Spleen (tissue), 11 donors: Measurements from ENCODE around the gene HSF2BP. TPM values are rescaled to one million over a fixed set of nuclear protein-coding genes. Genes with fewer than 3 reads are reported as not detected.

Source experiments
- DNase-seq: peaks from one replicate; pipeline ENCODE4 v3.0.0-alpha.2; 2020
- H3K27ac ChIP-seq, 8 donors: fragments of 200-600 bp; sonication (generic) in 7 of 8; 1 replicate in 4 of 8; 2 replicates in 4 of 8; pipeline versions ENCODE4 v1.5.0 to v1.8.0; 2016 to 2021; ENCODE audit warnings: inconsistent platforms in 4 of 8, mild to moderate bottlenecking in 4 of 8, moderate library complexity in 1 of 8
- H3K27me3 ChIP-seq, 7 donors: fragments of 200-600 bp; sonication (generic) in 6 of 7; replicated peaks in 1 of 7; 1 replicate in 4 of 7; 2 replicates in 3 of 7; pipeline versions ENCODE4 v1.5.0 to v1.8.0; 2016 to 2021; ENCODE audit warnings: inconsistent platforms in 3 of 7, mild to moderate bottlenecking in 1 of 7
- H3K36me3 ChIP-seq, 6 donors: fragments of 200-600 bp; sonication (generic) in 5 of 6; 1 replicate in 4 of 6; 2 replicates in 2 of 6; pipeline versions ENCODE4 v1.5.0 to v1.8.0; 2016 to 2021; ENCODE audit warnings: inconsistent platforms in 2 of 6
- H3K4me1 ChIP-seq, 6 donors: fragments of 200-600 bp; sonication (generic) in 5 of 6; 1 replicate in 3 of 6; 2 replicates in 3 of 6; pipeline versions ENCODE4 v1.5.0 to v1.8.0; 2016 to 2021; ENCODE audit warnings: inconsistent platforms in 3 of 6
- H3K4me3 ChIP-seq, 8 donors: fragments of 200-600 bp; sonication (generic) in 7 of 8; 1 replicate in 4 of 8; 2 replicates in 4 of 8; pipeline versions ENCODE4 v1.5.0 to v1.8.0; 2016 to 2021; ENCODE audit warnings: inconsistent platforms in 4 of 8, mild to moderate bottlenecking in 4 of 8, moderate library complexity in 2 of 8
- H3K9me3 ChIP-seq, 8 donors: fragments of 200-600 bp; sonication (generic) in 7 of 8; 1 replicate in 4 of 8; 2 replicates in 4 of 8; pipeline versions ENCODE4 v1.5.0 to v1.8.0; 2016 to 2021; ENCODE audit warnings: inconsistent platforms in 4 of 8
- POLR2A ChIP-seq, 3 donors: fragments of 450-650 bp; IDR thresholded peaks; one replicate each; pipeline ENCODE4 v1.5.1; 2017; ENCODE audit warnings: antibody characterized with exemption in 3 of 3, mild to moderate bottlenecking in 1 of 3
- POLR2AphosphoS5 ChIP-seq, 3 donors: sonication (generic); formaldehyde crosslinking; IDR thresholded peaks; one replicate each; pipeline ENCODE4 v1.5.1; 2017; ENCODE audit warnings: antibody characterized with exemption in 3 of 3
- WGBS, 5 donors: extraction: QIAGEN DNeasy Blood & Tissue Kit in 3 of 5; methylation state at CpG; one replicate each; pipeline versions ENCODE4 v1.1.5 to v1.1.7; 2013 to 2018; 5-methylcytosine and 5-hydroxymethylcytosine counted together
- intact Hi-C: fragments of 100-400 bp; cut with DNase I; formaldehyde crosslinking; loops from one replicate; pipeline ENCODE4 v1.15.0; 2023; ENCODE audit warnings: low total_unique reads
- polyA plus RNA-seq, 3 donors: library from polyadenylated mRNA; stranded (reverse); fragments of 200-250 nt; gene quantifications; one replicate each; pipeline ENCODE4 v1.2.1, GENCODE V29; 2013
- total RNA-seq, 7 donors: library from RNA; depleted of rRNA in 3 of 7; stranded (reverse); fragments of >200 nt in 3 of 7; fragmentation: NEBNext Ultra II Directional in 4 of 7; extraction: Animal tissue kit (Norgen Biotek cat#: 25700) in 4 of 7; gene quantifications; one replicate each; pipeline versions ENCODE4 v1.1.0 to v1.2.1, GENCODE V29; 2016 to 2021
- TF ChIP-seq, protein P1 (sequence below), 11 experiments: fragments of 200-600 bp in 7 of 11; fragments of 450-650 bp in 4 of 11; sonication (generic) in 4 of 11; IDR thresholded peaks in 8 of 11; conservative IDR thresholded peaks in 3 of 11; 1 replicate in 7 of 11; 2 replicates in 4 of 11; pipeline versions ENCODE4 v1.4.0 to v1.8.0; 2016 to 2021; ENCODE audit warnings: antibody characterized with exemption in 11 of 11, inconsistent platforms in 4 of 11, mild to moderate bottlenecking in 1 of 11
- donor health status: healthy with polysubstance abuse.
- donor health status: DM: no; HTN: no; CAD: no; lungs with moderate emphysema.
- donor health status: DM: no; HTN: no; CAD: no.
- donor health status: Bipolar disorder and iron deficiency.
- donor health status: healthy.
- donor health status: DM: no; HTN: no; CAD: no.
- donor health status: DM: yes; HTN: yes; CAD: no.

HSF2BP gene
- total and polyA plus RNA-seq, 10 donors: 0.13 to 1.9 (median 0.41) TPM; not detected in 2

DNA sequence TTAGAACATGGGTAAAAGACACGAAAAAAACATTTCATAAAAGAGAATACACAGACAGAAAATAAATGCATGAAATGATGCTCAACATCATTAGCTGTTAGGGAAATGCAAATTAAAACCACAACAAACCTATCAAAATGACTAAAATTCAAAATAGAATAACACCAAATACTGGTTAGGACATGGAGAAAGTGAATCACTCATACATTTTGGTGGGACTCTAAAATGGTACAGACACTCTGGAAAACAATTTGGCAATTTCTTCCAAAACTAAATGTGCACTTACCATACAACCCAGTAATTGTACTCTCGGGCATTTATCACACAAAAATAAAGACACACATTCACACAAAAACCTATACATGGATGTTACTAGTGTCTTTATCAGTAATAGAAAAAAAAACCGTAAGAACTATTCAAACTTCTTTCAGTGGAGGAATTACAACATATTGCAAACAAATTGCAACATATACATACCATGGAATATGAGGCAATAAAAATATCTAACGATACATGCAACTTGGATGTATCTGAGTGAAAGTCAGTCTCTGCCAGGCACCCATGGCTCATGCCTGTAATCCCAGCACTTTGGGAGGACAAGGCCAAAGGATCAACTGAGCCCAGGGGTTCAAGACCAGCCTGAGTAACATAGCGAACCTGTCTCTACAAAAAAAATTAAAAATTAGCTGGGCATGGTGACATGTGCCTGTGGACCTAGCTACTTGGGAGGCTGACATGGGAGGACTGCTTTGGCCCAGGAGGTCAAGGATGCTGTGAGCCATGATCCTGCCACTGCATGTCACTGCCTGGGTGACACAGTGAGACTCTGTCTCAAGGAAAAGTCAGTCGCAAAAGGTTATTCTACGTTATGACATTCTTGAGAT, 19.6 kb downstream of the HSF2BP start:
- TF ChIP-seq POLR2A (IDR thresholded peaks at IDR 0.05) (no peak), POLR2AphosphoS5 (IDR thresholded peaks at IDR 0.05) (no peak)
- TF ChIP-seq, protein P1, sequence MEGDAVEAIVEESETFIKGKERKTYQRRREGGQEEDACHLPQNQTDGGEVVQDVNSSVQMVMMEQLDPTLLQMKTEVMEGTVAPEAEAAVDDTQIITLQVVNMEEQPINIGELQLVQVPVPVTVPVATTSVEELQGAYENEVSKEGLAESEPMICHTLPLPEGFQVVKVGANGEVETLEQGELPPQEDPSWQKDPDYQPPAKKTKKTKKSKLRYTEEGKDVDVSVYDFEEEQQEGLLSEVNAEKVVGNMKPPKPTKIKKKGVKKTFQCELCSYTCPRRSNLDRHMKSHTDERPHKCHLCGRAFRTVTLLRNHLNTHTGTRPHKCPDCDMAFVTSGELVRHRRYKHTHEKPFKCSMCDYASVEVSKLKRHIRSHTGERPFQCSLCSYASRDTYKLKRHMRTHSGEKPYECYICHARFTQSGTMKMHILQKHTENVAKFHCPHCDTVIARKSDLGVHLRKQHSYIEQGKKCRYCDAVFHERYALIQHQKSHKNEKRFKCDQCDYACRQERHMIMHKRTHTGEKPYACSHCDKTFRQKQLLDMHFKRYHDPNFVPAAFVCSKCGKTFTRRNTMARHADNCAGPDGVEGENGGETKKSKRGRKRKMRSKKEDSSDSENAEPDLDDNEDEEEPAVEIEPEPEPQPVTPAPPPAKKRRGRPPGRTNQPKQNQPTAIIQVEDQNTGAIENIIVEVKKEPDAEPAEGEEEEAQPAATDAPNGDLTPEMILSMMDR (IDR thresholded peaks at IDR 0.05 in 8 of 11, conservative IDR thresholded peaks at IDR 0.05 in 3 of 11): no peak
- Histone ChIP-seq H3K4me3 (no peak overlapping the region), H3K4me1 (peaks cover 0 to 4% (median 0%) of the 10 kb centered on the region in 6 donors), H3K36me3 (no peaks in the 10 kb centered on the region), H3K27ac (no peak overlapping the region), H3K27me3 (no peaks in the 10 kb centered on the region), H3K9me3 (no peaks in the 10 kb centered on the region)
- 75 to 89% (median 76%) methylated on average over 7 of the region's 7 CpGs for WGBS, 5 donors
- intact Hi-C loops: no loop called here
- DNase-seq: no peak

DNA sequence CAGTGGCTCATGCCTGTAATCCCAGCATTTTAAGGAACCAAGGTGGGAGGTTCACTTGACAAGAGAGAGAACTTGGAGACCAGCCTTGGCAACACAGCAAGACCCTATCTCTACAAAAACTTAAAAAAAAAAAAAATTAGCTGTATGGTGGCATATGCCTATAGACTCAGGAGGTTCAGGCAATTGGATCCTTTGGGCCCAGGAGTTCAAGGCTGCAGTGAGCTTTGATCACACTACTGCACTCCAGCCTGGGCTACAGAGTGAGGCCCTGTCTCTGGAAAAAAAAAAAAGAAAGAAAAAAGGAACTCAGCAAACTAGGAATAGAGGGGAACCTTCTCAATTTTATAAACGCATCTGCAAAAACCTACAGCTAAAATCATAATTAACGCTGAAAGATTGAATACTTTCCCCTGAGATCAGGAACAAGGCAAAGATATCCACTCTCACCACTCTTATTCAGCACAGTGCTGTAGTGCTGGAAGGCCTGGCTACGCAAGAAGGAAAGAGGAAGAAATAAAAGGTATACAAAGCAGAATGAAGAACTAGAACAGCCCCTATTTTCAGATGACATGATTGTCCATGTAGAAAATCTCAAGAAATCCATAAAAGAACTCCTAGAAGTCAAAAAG, 21.6 kb downstream of the HSF2BP start:
- Histone ChIP-seq H3K4me1 (no peaks in the 10 kb centered on the region), H3K27me3 (no peaks in the 10 kb centered on the region), H3K4me3 (no peak overlapping the region), H3K9me3 (no peaks in the 10 kb centered on the region), H3K27ac (no peak overlapping the region), H3K36me3 (no peaks in the 10 kb centered on the region)
- DNase-seq: no peak
- WGBS, 5 donors: 70 to 87% (median 82%) methylated on average over 3 of the region's 3 CpGs
- no peak for TF ChIP-seq POLR2A (IDR thresholded peaks at IDR 0.05)
- TF ChIP-seq, protein P1 (IDR thresholded peaks at IDR 0.05 in 8 of 11, conservative IDR thresholded peaks at IDR 0.05 in 3 of 11): no peak
- no peak for TF ChIP-seq POLR2AphosphoS5 (IDR thresholded peaks at IDR 0.05)
- intact Hi-C loops: no loop called here

- Histone ChIP-seq H3K4me3 (no peak overlapping the region), H3K27me3 (no peaks in the 10 kb centered on the region), H3K4me1 (no peaks in the 10 kb centered on the region), H3K36me3 (no peaks in the 10 kb centered on the region), H3K9me3 (no peaks in the 10 kb centered on the region), H3K27ac (no peak overlapping the region)
- TF ChIP-seq, protein P1 (IDR thresholded peaks at IDR 0.05 in 8 of 11, conservative IDR thresholded peaks at IDR 0.05 in 3 of 11): no peak
- no peak for TF ChIP-seq POLR2AphosphoS5 (IDR thresholded peaks at IDR 0.05)
- no peak for TF ChIP-seq POLR2A (IDR thresholded peaks at IDR 0.05)
- WGBS, 5 donors: 87 to 97% (median 94%) methylated on average over 7 of the region's 7 CpGs
- intact Hi-C loops: no loop called here
- DNase-seq: no peak
These were observed 23.9 kb downstream of the HSF2BP start for GRCh38 chr21:43635436-43635835.

DNA sequence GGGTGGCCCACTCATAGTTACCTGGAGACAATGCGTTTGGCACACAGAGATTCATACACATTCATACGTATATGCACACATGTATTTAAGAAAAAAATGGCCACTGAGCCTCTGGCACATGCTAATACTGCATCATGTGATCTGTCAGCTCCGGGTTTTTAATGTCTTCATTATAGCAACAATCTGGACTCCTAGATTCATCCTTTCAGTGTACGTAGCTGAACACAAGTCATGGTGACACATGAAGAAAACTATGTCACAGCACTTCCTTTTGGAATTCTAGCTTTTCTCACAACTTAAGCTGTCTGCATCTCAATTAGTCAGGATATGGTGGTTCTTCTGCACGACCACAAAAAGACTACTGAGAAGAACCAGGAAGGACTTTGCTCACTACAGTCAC, 24.7 kb downstream of the HSF2BP start:
- Histone ChIP-seq H3K36me3 (no peaks in the 10 kb centered on the region), H3K4me3 (no peak overlapping the region), H3K4me1 (no peaks in the 10 kb centered on the region), H3K27me3 (no peaks in the 10 kb centered on the region), H3K9me3 (no peaks in the 10 kb centered on the region), H3K27ac (no peak overlapping the region)
- intact Hi-C loops: no loop called here
- TF ChIP-seq POLR2AphosphoS5 (IDR thresholded peaks at IDR 0.05): no peak
- TF ChIP-seq, protein P1 (IDR thresholded peaks at IDR 0.05 in 8 of 11, conservative IDR thresholded peaks at IDR 0.05 in 3 of 11): no peak
- no peak for TF ChIP-seq POLR2A (IDR thresholded peaks at IDR 0.05)
- DNase-seq: no peak
- WGBS, 5 donors: 65 to 71% (median 69%) methylated on average over 5 of the region's 5 CpGs
